Hepatocyte (in vitro differentiated cells): ENCODE data around the gene CCRL2. TPM values are rescaled to one million over a fixed set of nuclear protein-coding genes. Genes with fewer than 3 reads are reported as not detected.
"Not testable (repeated sequence)": the region's sequence is repeated elsewhere in the genome, so short reads cannot be mapped to it uniquely, and the experiment has no call there.

ENCODE experiments used
- DNase-seq: peaks from one replicate; pipeline ENCODE4 v3.0.0-alpha.2; 2016; ENCODE audit warnings: low spot score
- H2AFZ ChIP-seq: fragments of 200-600 bp; sonication (generic); 2 replicates; pipeline ENCODE4 v1.6.0; 2016; ENCODE audit warnings: antibody characterized with exemption, mild to moderate bottlenecking
- H3K27ac ChIP-seq: fragments of 200-600 bp; sonication (generic); 2 replicates; pipeline ENCODE4 v1.5.1; 2016; ENCODE audit warnings: mild to moderate bottlenecking
- H3K27me3 ChIP-seq: fragments of 200-600 bp; sonication (generic); 2 replicates; pipeline ENCODE4 v1.6.1; 2016
- H3K36me3 ChIP-seq: fragments of 200-600 bp; sonication (generic); replicated peaks from 2 replicates; pipeline ENCODE4 v1.5.1; 2016; ENCODE audit warnings: low read depth; ENCODE audit not compliant: insufficient read depth
- H3K4me1 ChIP-seq: fragments of 200-600 bp; sonication (generic); 2 replicates; pipeline ENCODE4 v1.5.1; 2016; ENCODE audit warnings: mild to moderate bottlenecking, moderate library complexity; ENCODE audit not compliant: insufficient read depth
- H3K4me2 ChIP-seq: fragments of 200-600 bp; sonication (generic); 2 replicates; pipeline ENCODE4 v1.6.0; 2016
- H3K4me3 ChIP-seq: fragments of 200-600 bp; sonication (generic); 2 replicates; pipeline ENCODE4 v1.5.1; 2016; ENCODE audit warnings: mild to moderate bottlenecking
- H3K79me2 ChIP-seq: fragments of 200-600 bp; sonication (generic); 2 replicates; pipeline ENCODE4 v1.6.0; 2017; ENCODE audit warnings: mild to moderate bottlenecking
- H3K9me2 ChIP-seq: fragments of 200-600 bp; sonication (generic); replicated peaks from 2 replicates; pipeline ENCODE4 v1.6.0; 2017; ENCODE audit warnings: mild to moderate bottlenecking; ENCODE audit not compliant: insufficient read depth
- H3K9me3 ChIP-seq: fragments of 200-600 bp; sonication (generic); 2 replicates; pipeline ENCODE4 v1.5.1; 2016; ENCODE audit warnings: low read depth, mild to moderate bottlenecking
- H4K20me1 ChIP-seq: fragments of 200-600 bp; sonication (generic); 2 replicates; pipeline ENCODE4 v1.6.0; 2016; ENCODE audit warnings: mild to moderate bottlenecking; ENCODE audit not compliant: insufficient read depth, poor library complexity, severe bottlenecking
- EZH2 ChIP-seq: fragments of 200-600 bp; sonication (generic); IDR thresholded peaks from 2 replicates; pipeline ENCODE4 v1.6.1; 2016; ENCODE audit warnings: antibody characterized with exemption, mild to moderate bottlenecking, borderline replicate concordance
- EZH2phosphoT487 ChIP-seq: fragments of 200-600 bp; sonication (generic); IDR thresholded peaks from one replicate; pipeline ENCODE4 v1.6.1; 2018; ENCODE audit warnings: antibody characterized with exemption, mild to moderate bottlenecking, low read depth, moderate library complexity; ENCODE audit not compliant: unreplicated experiment, severe bottlenecking
- WGBS: methylation state at CpG from one replicate; pipeline ENCODE4 v1.1.6; 2016; ENCODE audit warnings: low lambda C conversion rate; ENCODE audit errors: missing lambda C conversion rate; 5-methylcytosine and 5-hydroxymethylcytosine counted together
- polyA plus RNA-seq: library from polyadenylated mRNA; unstranded; fragments of >200 nt; fragmentation: Nextera tagmentation; extraction: Ambion mirVana; gene quantifications from 2 replicates; pipeline ENCODE4 v1.2.1, GENCODE V29; 2016
- total RNA-seq: library from RNA; depleted of rRNA; stranded (reverse); fragments of >200 nt; gene quantifications from 2 replicates; pipeline ENCODE4 v1.2.3, GENCODE V29; 2014
- TF ChIP-seq, protein P1 (sequence below): fragments of 200-600 bp; sonication (generic); IDR thresholded peaks from 2 replicates; pipeline ENCODE4 v1.5.1; 2016; ENCODE audit warnings: antibody characterized with exemption, mild to moderate bottlenecking; ENCODE audit not compliant: poor library complexity

The CCRL2 gene
- total and polyA plus RNA-seq, 2 experiments from 2014 or later, result 1.5 to 4.0 TPM

DNA sequence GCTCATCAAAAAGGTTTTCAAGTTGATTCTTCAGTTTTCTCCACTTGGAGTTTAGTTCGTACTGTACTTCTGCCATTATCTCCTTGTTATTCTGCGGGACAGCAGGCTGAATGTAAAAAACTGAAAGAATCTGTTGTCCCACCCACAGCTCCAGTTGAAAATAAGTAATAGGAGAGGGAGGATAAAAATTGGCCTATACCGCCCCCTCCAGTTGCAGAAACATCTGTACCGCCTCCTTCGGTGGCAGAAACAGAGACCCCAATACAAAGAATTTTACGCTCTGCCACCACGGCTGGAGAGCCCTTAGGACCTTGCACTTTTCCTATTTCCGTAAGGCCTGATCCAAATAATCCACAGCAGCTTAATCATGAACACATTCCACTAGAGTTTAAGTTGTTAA lies 20.3 kb downstream of the CCRL2 start:
- TF ChIP-seq, protein P1, sequence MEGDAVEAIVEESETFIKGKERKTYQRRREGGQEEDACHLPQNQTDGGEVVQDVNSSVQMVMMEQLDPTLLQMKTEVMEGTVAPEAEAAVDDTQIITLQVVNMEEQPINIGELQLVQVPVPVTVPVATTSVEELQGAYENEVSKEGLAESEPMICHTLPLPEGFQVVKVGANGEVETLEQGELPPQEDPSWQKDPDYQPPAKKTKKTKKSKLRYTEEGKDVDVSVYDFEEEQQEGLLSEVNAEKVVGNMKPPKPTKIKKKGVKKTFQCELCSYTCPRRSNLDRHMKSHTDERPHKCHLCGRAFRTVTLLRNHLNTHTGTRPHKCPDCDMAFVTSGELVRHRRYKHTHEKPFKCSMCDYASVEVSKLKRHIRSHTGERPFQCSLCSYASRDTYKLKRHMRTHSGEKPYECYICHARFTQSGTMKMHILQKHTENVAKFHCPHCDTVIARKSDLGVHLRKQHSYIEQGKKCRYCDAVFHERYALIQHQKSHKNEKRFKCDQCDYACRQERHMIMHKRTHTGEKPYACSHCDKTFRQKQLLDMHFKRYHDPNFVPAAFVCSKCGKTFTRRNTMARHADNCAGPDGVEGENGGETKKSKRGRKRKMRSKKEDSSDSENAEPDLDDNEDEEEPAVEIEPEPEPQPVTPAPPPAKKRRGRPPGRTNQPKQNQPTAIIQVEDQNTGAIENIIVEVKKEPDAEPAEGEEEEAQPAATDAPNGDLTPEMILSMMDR, result peak; percentile 9

DNA sequence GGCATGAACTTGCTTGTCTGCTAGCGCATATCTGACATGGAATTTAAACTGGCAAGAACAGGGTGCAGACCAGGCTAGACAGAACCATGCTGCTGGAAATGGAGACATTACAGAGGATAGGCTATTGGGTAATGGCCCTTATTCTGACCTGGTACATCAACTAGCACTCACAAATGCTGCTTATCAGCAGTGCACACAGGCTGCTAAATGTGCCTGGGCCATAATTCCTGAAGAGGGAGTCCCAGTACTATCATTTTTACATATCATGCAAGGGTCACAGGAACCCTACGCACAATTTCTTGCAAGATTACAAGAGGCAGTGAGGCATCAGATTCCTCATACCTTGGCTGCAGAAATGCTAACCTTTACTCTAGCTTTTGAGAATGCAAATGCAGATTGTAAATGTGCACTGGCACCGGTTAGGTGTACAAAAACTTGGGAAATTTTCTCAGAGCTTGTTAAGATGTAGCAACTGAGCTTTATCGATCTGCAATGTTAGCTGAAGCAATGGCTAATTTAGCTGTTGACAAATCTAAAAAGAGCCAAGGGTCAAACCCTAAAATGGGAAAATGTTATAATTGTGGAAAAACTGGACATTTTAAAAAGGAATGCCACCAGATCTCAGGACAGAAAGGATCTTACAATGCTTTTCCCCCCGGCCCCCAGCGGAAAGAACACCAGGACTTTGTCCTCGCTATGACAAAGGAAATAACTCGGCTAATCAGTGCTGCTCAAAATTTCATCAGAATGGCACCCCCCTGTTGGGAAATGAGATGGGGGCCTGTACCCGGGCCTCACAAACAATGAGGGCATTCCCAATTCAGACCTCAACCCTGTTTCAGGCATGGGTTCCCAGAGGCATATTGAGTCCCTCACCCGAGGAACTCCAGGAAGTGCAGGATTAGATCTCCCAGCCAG lies 21.1 kb downstream of the CCRL2 start:
- Histone ChIP-seq H3K27me3 (no peaks in the 10 kb centered on the region), H3K4me3 (no peak overlapping the region), H3K4me1 (peaks cover 15% of the 10 kb centered on the region), H3K9me3 (peaks cover 8% of the 10 kb centered on the region), H3K9me2 (no peaks in the 10 kb centered on the region), H3K36me3 (no peaks in the 10 kb centered on the region), H3K4me2 (peak overlapping the region; percentile 7), H3K27ac (peak overlapping the region; percentile 93), H4K20me1 (no peaks in the 10 kb centered on the region), H2AFZ (no peak overlapping the region), H3K79me2 (no peaks in the 10 kb centered on the region)
- DNase-seq, result peak; percentile 53
- TF ChIP-seq EZH2, result no peak
- TF ChIP-seq, protein P1, result peak; percentile 32
- 69% methylated on average over 10 of the region's 10 CpGs for WGBS

More for the DNA sequence above, 20.3 kb downstream of the CCRL2 start:
- DNase-seq, H3K4me2 ChIP-seq, H2AFZ ChIP-seq, H3K9me2 ChIP-seq, H3K4me3 ChIP-seq, H3K9me3 ChIP-seq, H3K27me3 ChIP-seq, H4K20me1 ChIP-seq, H3K36me3 ChIP-seq, H3K79me2 ChIP-seq: not testable (repeated sequence)
- Histone ChIP-seq H3K4me1 (peaks cover 15% of the 10 kb centered on the region), H3K27ac (peak overlapping the region; percentile 49)
- 67% methylated on average over 8 of the region's 8 CpGs for WGBS

DNA sequence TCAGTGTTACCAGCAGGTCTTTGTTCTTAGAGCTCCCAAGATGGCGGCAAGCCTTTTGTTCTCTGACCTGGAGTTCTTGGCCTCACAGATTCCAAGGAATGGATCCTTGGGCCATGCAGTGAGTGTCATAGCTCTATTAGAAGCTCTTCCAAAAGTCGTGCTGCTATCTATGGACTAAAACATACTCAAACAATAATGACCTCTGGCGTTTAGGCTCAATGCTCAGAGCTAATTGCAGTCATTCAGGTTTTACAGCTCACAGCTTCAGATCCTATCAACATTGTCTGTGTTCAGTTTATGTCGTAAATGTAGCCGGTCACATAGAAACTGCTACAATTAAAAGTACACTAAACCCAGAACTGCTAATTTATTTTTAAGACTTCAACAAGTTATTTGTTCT lies 22.2 kb downstream of the CCRL2 start:
- Histone ChIP-seq H3K27ac (peak overlapping the region; percentile 93), H3K4me3 (no peak overlapping the region), H3K79me2 (no peaks in the 10 kb centered on the region), H3K4me2 (peak overlapping the region; percentile 25), H3K9me2 (no peaks in the 10 kb centered on the region), H2AFZ (no peak overlapping the region), H3K27me3 (no peaks in the 10 kb centered on the region), H3K36me3 (no peaks in the 10 kb centered on the region), H3K9me3 (peaks cover 8% of the 10 kb centered on the region), H3K4me1 (peaks cover 15% of the 10 kb centered on the region), H4K20me1 (no peaks in the 10 kb centered on the region)
- TF ChIP-seq, protein P1, result no peak
- TF ChIP-seq EZH2, result no peak
- TF ChIP-seq EZH2phosphoT487, result no peak
- WGBS, result 53% methylated on average over 5 of the region's 5 CpGs
- DNase-seq, result peak; percentile 26
